ENCODE data around the gene LCN9. TPM values are rescaled to one million over a fixed set of nuclear protein-coding genes. Genes with fewer than 3 reads are reported as not detected.

The LCN9 gene
- total RNA-seq, 1 donor from 2014 or later: not detected

GRCh38 chr9:135701067-135701958 lies 38.2 kb downstream of the LCN9 start:
- no peak for DNase-seq (ENCODE audit: low spot score)
- no peaks in the 10 kb centered on the region for H3K36me3 Mint-ChIP-seq (ENCODE audit: low read depth)
- no peak overlapping the region for H3K4me3 Mint-ChIP-seq

GRCh38 chr9:135701959-135702721 lies 39.0 kb downstream of the LCN9 start, which contains the start of gene KCNT1:
Gene KCNT1, plus strand, starts transcription at chr9:135702185. Its CDS starts 74 bp downstream, at chr9:135702259.
- H3K27me3 Mint-ChIP-seq (ENCODE audit: insufficient read depth): peaks cover 3% of the 10 kb centered on the region
- no peaks in the 10 kb centered on the region for H3K4me1 Mint-ChIP-seq (ENCODE audit: low read depth)
- H3K9me3 Mint-ChIP-seq: no peaks in the 10 kb centered on the region
- intact Hi-C loops (cut with micrococcal nuclease): loop anchor here (10.0 kb wide), 1 partner anchor 273 kb away; no protein-coding TSS in a partner anchor
- no peak within 1 kb of the TSS for H3K4me3 Mint-ChIP-seq
- no peak within 1 kb of the TSS for H3K27ac Mint-ChIP-seq
- peak; percentile 25 for DNase-seq (ENCODE audit: low spot score)
- H3K36me3 Mint-ChIP-seq (ENCODE audit: low read depth): no peaks in the 10 kb centered on the region

More at GRCh38 chr9:135701067-135701958, 38.2 kb downstream of the LCN9 start:
- H3K9me3 Mint-ChIP-seq: no peaks in the 10 kb centered on the region
- no peaks in the 10 kb centered on the region for H3K4me1 Mint-ChIP-seq (ENCODE audit: low read depth)
- peaks cover 3% of the 10 kb centered on the region for H3K27me3 Mint-ChIP-seq (ENCODE audit: insufficient read depth)
- no peak overlapping the region for H3K27ac Mint-ChIP-seq
- intact Hi-C loops (cut with micrococcal nuclease): loop anchor here (10.0 kb wide), 1 partner anchor 273 kb away; no protein-coding TSS in a partner anchor

- H3K27ac Mint-ChIP-seq: no peak overlapping the region
- H3K9me3 Mint-ChIP-seq: no peaks in the 10 kb centered on the region
- intact Hi-C loops (cut with micrococcal nuclease): loop anchor here (10.0 kb wide), 1 partner anchor 271 kb away; no protein-coding TSS in a partner anchor
- no peak for DNase-seq (ENCODE audit: low spot score)
- H3K27me3 Mint-ChIP-seq (ENCODE audit: insufficient read depth): peaks cover 3% of the 10 kb centered on the region
- no peak overlapping the region for H3K4me3 Mint-ChIP-seq
- H3K4me1 Mint-ChIP-seq (ENCODE audit: low read depth): no peaks in the 10 kb centered on the region
- no peaks in the 10 kb centered on the region for H3K36me3 Mint-ChIP-seq (ENCODE audit: low read depth)
Measured at GRCh38 chr9:135703726-135704125, 40.6 kb downstream of the LCN9 start.

GRCh38 chr9:135704483-135704882 lies 41.4 kb downstream of the LCN9 start:
- no peaks in the 10 kb centered on the region for H3K9me3 Mint-ChIP-seq
- intact Hi-C loops (cut with micrococcal nuclease): loop anchor here (10.0 kb wide), 1 partner anchor 270 kb away; no protein-coding TSS in a partner anchor
- no peak overlapping the region for H3K4me3 Mint-ChIP-seq
- no peaks in the 10 kb centered on the region for H3K4me1 Mint-ChIP-seq (ENCODE audit: low read depth)
- H3K27me3 Mint-ChIP-seq (ENCODE audit: insufficient read depth): peaks cover 3% of the 10 kb centered on the region
- no peak overlapping the region for H3K27ac Mint-ChIP-seq
- H3K36me3 Mint-ChIP-seq (ENCODE audit: low read depth): no peaks in the 10 kb centered on the region
- DNase-seq (ENCODE audit: low spot score): no peak

- H3K27me3 Mint-ChIP-seq (ENCODE audit: insufficient read depth): peaks cover 2% of the 10 kb centered on the region
- no peaks in the 10 kb centered on the region for H3K4me1 Mint-ChIP-seq (ENCODE audit: low read depth)
- H3K9me3 Mint-ChIP-seq: no peaks in the 10 kb centered on the region
- intact Hi-C loops (cut with micrococcal nuclease): loop anchor here (10.0 kb wide), 1 partner anchor 269 kb away; no protein-coding TSS in a partner anchor
- H3K27ac Mint-ChIP-seq: no peak overlapping the region
- no peak for DNase-seq (ENCODE audit: low spot score)
- no peaks in the 10 kb centered on the region for H3K36me3 Mint-ChIP-seq (ENCODE audit: low read depth)
- no peak overlapping the region for H3K4me3 Mint-ChIP-seq
Measured at GRCh38 chr9:135705376-135705775, 42.3 kb downstream of the LCN9 start.

GRCh38 chr9:135706288-135706687 lies 43.2 kb downstream of the LCN9 start:
- Mint-ChIP-seq H3K4me3 (no peak overlapping the region), H3K27ac (no peak overlapping the region), H3K9me3 (no peaks in the 10 kb centered on the region), H3K27me3 (ENCODE audit: insufficient read depth) (no peaks in the 10 kb centered on the region), H3K4me1 (ENCODE audit: low read depth) (no peaks in the 10 kb centered on the region), H3K36me3 (ENCODE audit: low read depth) (no peaks in the 10 kb centered on the region)
- intact Hi-C loops (cut with micrococcal nuclease): loop anchor here (10.0 kb wide), 1 partner anchor 269 kb away; no protein-coding TSS in a partner anchor
- DNase-seq (ENCODE audit: low spot score): no peak

GRCh38 chr9:135707252-135708138 lies 44.4 kb downstream of the LCN9 start:
- intact Hi-C loops (cut with micrococcal nuclease): loop anchor here (10.0 kb wide), 1 partner anchor 267 kb away; no protein-coding TSS in a partner anchor
- Mint-ChIP-seq H3K4me3 (no peak overlapping the region), H3K36me3 (ENCODE audit: low read depth) (no peaks in the 10 kb centered on the region), H3K27ac (no peak overlapping the region), H3K9me3 (no peaks in the 10 kb centered on the region), H3K27me3 (ENCODE audit: insufficient read depth) (no peaks in the 10 kb centered on the region), H3K4me1 (ENCODE audit: low read depth) (no peaks in the 10 kb centered on the region)
- no peak for DNase-seq (ENCODE audit: low spot score)

- Mint-ChIP-seq H3K9me3 (no peaks in the 10 kb centered on the region), H3K4me1 (ENCODE audit: low read depth) (no peaks in the 10 kb centered on the region), H3K36me3 (ENCODE audit: low read depth) (no peaks in the 10 kb centered on the region), H3K4me3 (no peak overlapping the region), H3K27me3 (ENCODE audit: insufficient read depth) (no peaks in the 10 kb centered on the region), H3K27ac (no peak overlapping the region)
- intact Hi-C loops (cut with micrococcal nuclease): loop anchor here (10.0 kb wide), 1 partner anchor 267 kb away; no protein-coding TSS in a partner anchor
- no peak for DNase-seq (ENCODE audit: low spot score)
Measured at GRCh38 chr9:135708164-135708563, 45.1 kb downstream of the LCN9 start.

GRCh38 chr9:135711391-135711790 lies 48.3 kb downstream of the LCN9 start:
- H3K4me3 Mint-ChIP-seq: no peak overlapping the region
- no peaks in the 10 kb centered on the region for H3K9me3 Mint-ChIP-seq
- peaks cover 10% of the 10 kb centered on the region for H3K27me3 Mint-ChIP-seq (ENCODE audit: insufficient read depth)
- no peaks in the 10 kb centered on the region for H3K4me1 Mint-ChIP-seq (ENCODE audit: low read depth)
- DNase-seq (ENCODE audit: low spot score): no peak
- H3K36me3 Mint-ChIP-seq (ENCODE audit: low read depth): no peaks in the 10 kb centered on the region
- H3K27ac Mint-ChIP-seq: no peak overlapping the region
- intact Hi-C loops (cut with micrococcal nuclease): no loop called here

GRCh38 chr9:135711881-135712280 lies 48.8 kb downstream of the LCN9 start:
- Mint-ChIP-seq H3K36me3 (ENCODE audit: low read depth) (no peaks in the 10 kb centered on the region), H3K9me3 (no peaks in the 10 kb centered on the region), H3K27me3 (ENCODE audit: insufficient read depth) (peaks cover 10% of the 10 kb centered on the region), H3K4me3 (no peak overlapping the region), H3K27ac (no peak overlapping the region), H3K4me1 (ENCODE audit: low read depth) (no peaks in the 10 kb centered on the region)
- intact Hi-C loops (cut with micrococcal nuclease): no loop called here
- no peak for DNase-seq (ENCODE audit: low spot score)

GRCh38 chr9:135712613-135713295 lies 49.6 kb downstream of the LCN9 start:
- Mint-ChIP-seq H3K9me3 (no peaks in the 10 kb centered on the region), H3K27ac (no peak overlapping the region), H3K27me3 (ENCODE audit: insufficient read depth) (peaks cover 10% of the 10 kb centered on the region), H3K4me1 (ENCODE audit: low read depth) (no peaks in the 10 kb centered on the region), H3K4me3 (no peak overlapping the region), H3K36me3 (ENCODE audit: low read depth) (no peaks in the 10 kb centered on the region)
- intact Hi-C loops (cut with micrococcal nuclease): no loop called here
- DNase-seq (ENCODE audit: low spot score): no peak

Data from activated T-helper 1 cell treated with anti-CD3 and anti-CD28 coated beads, Interleukin-12 subunit alpha, Interleukin-12 subunit beta, Interleukin-2, Interleukin-4 antibody, amounts not matched to agents 30 ng/mL and 10 ng/mL and 1 ng/mL, durations not matched to agents 14 hours and 24 hours and 36 hours (primary cell).